Cardiac muscle cell (in vitro differentiated cells and primary cell): ENCODE data around the gene GSE1. TPM values are rescaled to one million over a fixed set of nuclear protein-coding genes. Genes with fewer than 3 reads are reported as not detected.
A peak's percentile ranks its signal among the peaks of the same experiment; 100 is the strongest.

Source experiments
- DNase-seq, 2 donors: peaks; one replicate each; pipeline versions ENCODE4 v3.0.0 to v3.0.0-alpha.2; 2010 to 2017; ENCODE audit warnings: low read depth in 1 of 2, low spot score in 1 of 2
- H3K27ac ChIP-seq: fragments of 200-600 bp; sonication (generic); 2 replicates; pipeline ENCODE4 v1.5.1; 2016
- H3K27me3 ChIP-seq: fragments of 200-600 bp; sonication (generic); 2 replicates; pipeline ENCODE4 v1.6.0; 2016; ENCODE audit warnings: control low read depth
- H3K36me3 ChIP-seq: fragments of 200-600 bp; sonication (generic); 2 replicates; pipeline ENCODE4 v1.5.1; 2016; ENCODE audit warnings: control low read depth
- H3K4me1 ChIP-seq: fragments of 200-600 bp; sonication (generic); 2 replicates; pipeline ENCODE4 v1.8.1; 2017; ENCODE audit warnings: low read depth, mild to moderate bottlenecking, mixed run types
- H3K4me3 ChIP-seq: fragments of 200-600 bp; sonication (generic); 2 replicates; pipeline ENCODE4 v1.5.1; 2016; ENCODE audit warnings: mild to moderate bottlenecking
- H3K9me3 ChIP-seq: fragments of 200-600 bp; sonication (generic); 2 replicates; pipeline ENCODE4 v1.5.1; 2017; ENCODE audit warnings: low read depth, mild to moderate bottlenecking, control low read depth
- polyA plus RNA-seq: library from polyadenylated mRNA; unstranded; fragments of >200 nt; fragmentation: Nextera tagmentation; extraction: Ambion mirVana; gene quantifications from 2 replicates; pipeline ENCODE4 v1.2.1, GENCODE V29; 2016
- total RNA-seq: library from RNA; depleted of rRNA; stranded (reverse); fragments of >200 nt; gene quantifications from 2 replicates; pipeline ENCODE4 v1.2.3, GENCODE V29; 2016
- TF ChIP-seq, protein P1 (sequence below): IDR thresholded peaks from 2 replicates; pipeline ENCODE4 v1.5.1; 2012; ENCODE audit warnings: low read depth, mild to moderate bottlenecking, low read length

The GSE1 gene
- total and polyA plus RNA-seq, 2 experiments from 2014 or later, result 48.8 to 174 TPM

DNA sequence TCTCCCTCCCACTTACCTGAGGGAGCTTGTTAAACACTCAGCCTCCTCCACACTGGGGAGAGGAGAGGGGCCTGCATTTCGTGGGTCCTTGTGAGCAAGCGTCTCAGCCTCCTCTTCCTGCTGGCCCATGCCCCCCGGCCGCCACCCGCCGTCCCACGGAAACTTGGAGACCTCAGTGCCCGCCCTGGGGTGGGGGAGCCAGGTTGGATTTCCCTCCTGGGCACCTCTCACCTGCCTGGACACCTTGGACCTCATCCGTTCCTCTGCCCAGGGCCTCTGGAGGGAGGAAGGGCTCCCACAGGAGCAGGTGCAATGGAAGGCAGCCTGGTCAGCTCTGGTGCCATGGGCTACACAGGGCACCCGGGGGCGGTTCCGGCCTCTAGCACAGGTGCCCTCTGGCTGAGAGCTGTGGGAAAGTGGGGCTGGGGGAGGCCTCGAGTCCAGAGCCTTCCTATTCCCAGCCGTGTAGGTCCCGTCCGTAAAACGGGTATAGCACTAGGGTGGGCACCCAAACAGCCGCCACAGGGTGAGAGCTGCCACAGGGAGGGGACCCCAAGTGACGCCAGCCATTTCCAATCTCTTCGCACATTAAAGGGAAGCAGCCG lies 11.0 kb downstream of the GSE1 start:
- DNase-seq, result no peak
- TF ChIP-seq, protein P1, sequence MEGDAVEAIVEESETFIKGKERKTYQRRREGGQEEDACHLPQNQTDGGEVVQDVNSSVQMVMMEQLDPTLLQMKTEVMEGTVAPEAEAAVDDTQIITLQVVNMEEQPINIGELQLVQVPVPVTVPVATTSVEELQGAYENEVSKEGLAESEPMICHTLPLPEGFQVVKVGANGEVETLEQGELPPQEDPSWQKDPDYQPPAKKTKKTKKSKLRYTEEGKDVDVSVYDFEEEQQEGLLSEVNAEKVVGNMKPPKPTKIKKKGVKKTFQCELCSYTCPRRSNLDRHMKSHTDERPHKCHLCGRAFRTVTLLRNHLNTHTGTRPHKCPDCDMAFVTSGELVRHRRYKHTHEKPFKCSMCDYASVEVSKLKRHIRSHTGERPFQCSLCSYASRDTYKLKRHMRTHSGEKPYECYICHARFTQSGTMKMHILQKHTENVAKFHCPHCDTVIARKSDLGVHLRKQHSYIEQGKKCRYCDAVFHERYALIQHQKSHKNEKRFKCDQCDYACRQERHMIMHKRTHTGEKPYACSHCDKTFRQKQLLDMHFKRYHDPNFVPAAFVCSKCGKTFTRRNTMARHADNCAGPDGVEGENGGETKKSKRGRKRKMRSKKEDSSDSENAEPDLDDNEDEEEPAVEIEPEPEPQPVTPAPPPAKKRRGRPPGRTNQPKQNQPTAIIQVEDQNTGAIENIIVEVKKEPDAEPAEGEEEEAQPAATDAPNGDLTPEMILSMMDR, result no peak
- H3K36me3 ChIP-seq, result no peaks in the 10 kb centered on the region
- H3K4me1 ChIP-seq, result peaks cover 42% of the 10 kb centered on the region
- H3K9me3 ChIP-seq, result no peaks in the 10 kb centered on the region
- H3K27ac ChIP-seq, result no peak overlapping the region
- no peak overlapping the region for H3K4me3 ChIP-seq
- H3K27me3 ChIP-seq, result no peaks in the 10 kb centered on the region

DNA sequence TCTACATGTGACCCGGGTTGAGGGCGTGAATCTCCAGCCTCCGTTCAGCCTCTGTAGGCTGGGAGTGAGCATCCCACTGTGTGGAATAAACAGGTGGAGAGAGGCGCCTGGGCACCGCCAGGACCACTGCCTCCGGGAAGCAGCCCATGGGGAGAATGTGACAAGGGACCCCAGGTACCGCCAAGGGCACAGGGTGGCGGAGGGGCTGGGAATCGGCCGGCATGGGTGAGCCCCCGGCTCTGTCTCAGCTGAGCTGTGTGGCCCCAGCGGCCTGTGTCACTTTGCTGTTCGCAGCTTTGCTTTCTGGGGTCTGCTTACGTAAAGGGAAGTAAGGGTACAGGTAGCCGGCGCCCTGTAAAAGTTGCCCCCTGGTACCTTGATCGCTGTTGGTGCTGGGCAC lies 11.5 kb downstream of the GSE1 start:
- no peak overlapping the region for H3K4me3 ChIP-seq
- H3K9me3 ChIP-seq, result no peaks in the 10 kb centered on the region
- TF ChIP-seq, protein P1, result no peak
- H3K36me3 ChIP-seq, result no peaks in the 10 kb centered on the region
- H3K4me1 ChIP-seq, result peaks cover 43% of the 10 kb centered on the region
- no peaks in the 10 kb centered on the region for H3K27me3 ChIP-seq
- DNase-seq, result no peak
- H3K27ac ChIP-seq, result no peak overlapping the region

DNA sequence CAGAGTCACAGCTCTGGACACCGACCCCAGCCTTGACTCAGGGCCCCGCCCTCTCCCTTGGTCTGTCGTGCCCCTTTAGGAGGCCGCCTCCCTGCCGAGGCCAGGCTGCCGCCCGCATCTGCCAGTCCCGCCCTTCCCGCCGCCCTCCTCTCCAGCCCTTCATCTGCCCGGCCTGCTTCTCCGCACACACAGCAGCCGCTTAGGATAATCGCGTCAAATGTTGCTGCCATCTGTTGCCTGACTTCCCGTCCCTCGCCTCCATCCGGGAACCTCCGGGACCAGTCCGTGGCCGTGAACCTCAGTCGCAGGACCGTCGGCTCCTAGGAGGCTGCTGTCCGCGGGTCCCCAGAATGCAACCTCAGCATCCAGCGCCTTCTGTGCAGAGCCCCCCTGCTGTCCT lies 11.9 kb downstream of the GSE1 start:
- peaks cover 43% of the 10 kb centered on the region for H3K4me1 ChIP-seq
- no peak overlapping the region for H3K27ac ChIP-seq
- no peaks in the 10 kb centered on the region for H3K27me3 ChIP-seq
- no peak overlapping the region for H3K4me3 ChIP-seq
- DNase-seq, result no peak
- no peaks in the 10 kb centered on the region for H3K36me3 ChIP-seq
- TF ChIP-seq, protein P1, result no peak
- H3K9me3 ChIP-seq, result no peaks in the 10 kb centered on the region

DNA sequence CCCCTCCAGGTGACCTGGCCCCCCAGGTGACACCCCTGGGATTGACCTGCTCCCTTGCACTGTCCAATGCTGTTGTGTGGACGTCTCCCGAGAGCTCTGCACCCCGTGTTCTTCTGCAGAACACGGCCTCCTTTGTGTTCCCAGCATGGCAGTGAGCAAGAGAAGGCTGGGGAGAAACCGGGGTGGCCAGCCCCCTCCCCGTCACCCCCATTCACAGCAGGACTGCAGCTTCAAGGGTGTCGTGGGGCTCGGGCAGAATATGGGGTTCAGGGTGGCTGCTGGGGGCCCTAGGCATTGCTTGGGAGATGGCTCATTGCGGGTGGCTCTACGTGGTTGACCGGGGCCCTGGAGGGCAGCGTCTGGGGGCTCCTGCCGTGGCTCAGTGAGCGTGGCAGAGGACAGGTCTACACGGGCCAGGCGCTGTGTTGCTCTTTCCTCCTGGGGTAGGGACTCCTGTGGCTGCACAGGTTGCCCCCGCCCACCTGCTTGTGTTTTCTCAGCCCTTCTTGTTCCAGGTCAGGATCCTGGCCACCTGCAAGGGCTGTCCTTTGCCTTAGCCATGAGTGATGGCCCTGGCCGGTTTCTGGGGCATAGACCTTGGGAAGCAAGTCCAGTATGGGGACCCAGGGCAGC lies 12.5 kb downstream of the GSE1 start:
- no peaks in the 10 kb centered on the region for H3K27me3 ChIP-seq
- peak overlapping the region; percentile 97 for H3K27ac ChIP-seq
- H3K36me3 ChIP-seq, result no peaks in the 10 kb centered on the region
- TF ChIP-seq, protein P1, result no peak
- peaks cover 43% of the 10 kb centered on the region for H3K4me1 ChIP-seq
- no peak for DNase-seq
- H3K9me3 ChIP-seq, result no peaks in the 10 kb centered on the region
- no peak overlapping the region for H3K4me3 ChIP-seq

DNA sequence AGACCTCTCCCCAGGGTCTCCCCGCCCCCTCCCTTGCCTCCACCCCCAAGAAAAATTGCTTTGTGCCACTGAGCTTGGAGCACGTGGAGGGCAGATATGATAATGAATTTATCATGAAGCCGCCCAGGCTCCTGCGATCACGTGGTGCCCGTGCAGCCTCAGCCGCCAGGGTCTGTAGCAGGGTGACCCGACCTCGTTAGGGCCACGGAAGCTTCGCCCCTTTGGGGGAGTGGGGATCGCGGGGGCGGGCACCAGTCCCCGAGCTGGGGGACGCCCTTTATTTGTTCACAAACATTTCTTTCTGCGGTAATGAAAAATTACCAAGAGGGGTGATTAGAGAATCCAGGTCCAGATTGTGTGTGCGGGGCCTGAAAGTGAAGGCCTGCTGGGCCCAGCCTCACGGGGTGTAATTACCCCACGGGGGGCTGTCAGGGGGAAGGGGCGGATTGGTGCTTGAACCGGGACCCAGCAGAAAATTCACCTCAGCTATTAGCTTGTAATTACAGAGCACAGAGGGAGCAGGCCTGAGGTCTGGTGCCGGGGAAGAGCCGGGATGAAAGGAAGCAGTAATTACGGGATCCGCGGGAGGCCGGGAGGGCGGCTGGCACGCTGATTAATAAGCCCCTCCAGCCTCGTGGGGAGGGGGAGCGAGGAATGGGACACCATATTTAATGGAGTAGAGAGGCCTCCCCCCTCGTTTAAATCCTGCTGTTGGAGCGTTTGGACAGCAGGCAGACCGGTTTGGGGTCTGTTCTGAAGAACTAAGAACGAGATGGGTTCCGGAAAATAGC lies 13.3 kb downstream of the GSE1 start:
- H3K4me3 ChIP-seq, result no peak overlapping the region
- DNase-seq, result peak in 1 of 2 donors; percentile 73
- H3K36me3 ChIP-seq, result no peaks in the 10 kb centered on the region
- peaks cover 43% of the 10 kb centered on the region for H3K4me1 ChIP-seq
- peak overlapping the region; percentile 97 for H3K27ac ChIP-seq
- TF ChIP-seq, protein P1, result no peak
- H3K9me3 ChIP-seq, result no peaks in the 10 kb centered on the region
- no peaks in the 10 kb centered on the region for H3K27me3 ChIP-seq
